Immature natural killer cell (primary cell): Measurements from ENCODE around the gene RPRD2. TPM values are rescaled to one million over a fixed set of nuclear protein-coding genes. Genes with fewer than 3 reads are reported as not detected.
"Not testable (repeated sequence)": the region's sequence is repeated elsewhere in the genome, so short reads cannot be mapped to it uniquely, and the experiment has no call there.

Source experiments
- DNase-seq, 3 donors: peaks; one replicate each; pipeline ENCODE4 v3.0.0; 2022; ENCODE audit warnings: mixed read lengths in 1 of 3
- H3K27ac Mint-ChIP-seq, 6 donors: one replicate each; pipeline ENCODE4 v1.8.0; 2020; ENCODE audit warnings: mixed read lengths in 6 of 6, mild to moderate bottlenecking in 5 of 6, inconsistent platforms in 4 of 6, moderate library complexity in 3 of 6
- H3K27me3 Mint-ChIP-seq, 3 donors: one replicate each; pipeline ENCODE4 v1.8.0; 2020 to 2021; ENCODE audit warnings: low read depth in 3 of 3, mild to moderate bottlenecking in 3 of 3, mixed read lengths in 3 of 3, moderate library complexity in 3 of 3, inconsistent platforms in 1 of 3
- H3K36me3 Mint-ChIP-seq, 3 donors: one replicate each; pipeline ENCODE4 v1.8.0; 2020; ENCODE audit warnings: mixed read lengths in 3 of 3, inconsistent platforms in 2 of 3, mild to moderate bottlenecking in 2 of 3
- H3K4me1 Mint-ChIP-seq, 2 donors: one replicate each; pipeline ENCODE4 v1.8.0; 2020; ENCODE audit warnings: inconsistent platforms in 2 of 2, mild to moderate bottlenecking in 2 of 2, mixed read lengths in 2 of 2, moderate library complexity in 1 of 2
- H3K4me3 Mint-ChIP-seq, 5 donors: one replicate each; pipeline ENCODE4 v1.8.0; 2020; ENCODE audit warnings: mild to moderate bottlenecking in 5 of 5, mixed read lengths in 5 of 5, inconsistent platforms in 3 of 5, moderate library complexity in 3 of 5
- H3K9me3 Mint-ChIP-seq, 6 donors: one replicate each; pipeline ENCODE4 v1.8.0; 2020; ENCODE audit warnings: mild to moderate bottlenecking in 6 of 6, mixed read lengths in 6 of 6, inconsistent platforms in 4 of 6, moderate library complexity in 3 of 6
- polyA plus RNA-seq, 3 donors: library from polyadenylated mRNA; unstranded; fragments of 300-500 nt; fragmentation: Illumina TruSeq; gene quantifications; one replicate each; pipeline ENCODE4 v1.2.3, GENCODE V29; 2021

RPRD2 gene
- 10 to 100 TPM in 2 of 3 donors, 1 to 10 TPM in 1; 9.1 to 31.0 (median 13.2) TPM for polyA plus RNA-seq

- Mint-ChIP-seq H3K9me3 (no peaks in the 10 kb centered on the region), H3K27me3 (peaks cover 9 to 23% (median 19%) of the 10 kb centered on the region in 3 donors), H3K36me3 (no peaks in the 10 kb centered on the region), H3K4me3 (peak within 1 kb of the TSS; percentile 95 to 99 (median 96)), H3K4me1 (peaks cover 39 to 49% of the 10 kb centered on the region in 2 donors), H3K27ac (peak within 1 kb of the TSS; percentile 94 to 99 (median 98))
- peak; percentile 99 for DNase-seq
Observed at GRCh38 chr1:150363426-150364230, at the start of gene RPRD2. Gene RPRD2 (plus strand): TSS chr1:150364147. CDS start chr1:150364715, 568 bp downstream.

GRCh38 chr1:150314691-150315090 is 49.3 kb upstream of the RPRD2 start:
- H3K4me1 Mint-ChIP-seq, DNase-seq, H3K9me3 Mint-ChIP-seq, H3K4me3 Mint-ChIP-seq, H3K27me3 Mint-ChIP-seq, H3K36me3 Mint-ChIP-seq, H3K27ac Mint-ChIP-seq: not testable (repeated sequence)

- no peak for DNase-seq
- Mint-ChIP-seq H3K4me3 (peak overlapping the region; percentile 95 to 99 (median 98)), H3K36me3 (peaks cover under 1 to 13% (median 10%) of the 10 kb centered on the region in 3 donors), H3K27me3 (peaks cover 5 to 13% (median 8%) of the 10 kb centered on the region in 3 donors), H3K4me1 (peaks cover 25 to 37% of the 10 kb centered on the region in 2 donors), H3K9me3 (no peaks in the 10 kb centered on the region), H3K27ac (peak overlapping the region; percentile 92 to 99 (median 98))
Observed at GRCh38 chr1:150320667-150320978, 43.3 kb upstream of the RPRD2 start.

GRCh38 chr1:150321826-150322166 is 42.2 kb upstream of the RPRD2 start:
- peaks cover 5 to 13% (median 8%) of the 10 kb centered on the region in 3 donors for H3K27me3 Mint-ChIP-seq
- no peaks in the 10 kb centered on the region for H3K9me3 Mint-ChIP-seq
- peak overlapping the region; percentile 95 to 99 (median 98) for H3K4me3 Mint-ChIP-seq
- DNase-seq = peak in 2 of 3 donors; percentile 6 to 29
- H3K36me3 Mint-ChIP-seq = peaks cover 12 to 25% (median 17%) of the 10 kb centered on the region in 3 donors
- peak overlapping the region; percentile 92 to 99 (median 98) for H3K27ac Mint-ChIP-seq
- H3K4me1 Mint-ChIP-seq = peaks cover 29 to 48% of the 10 kb centered on the region in 2 donors

- DNase-seq = peak in 1 of 3 donors; percentile 7
- peaks cover 29 to 48% of the 10 kb centered on the region in 2 donors for H3K4me1 Mint-ChIP-seq
- H3K36me3 Mint-ChIP-seq = peaks cover 13 to 25% (median 17%) of the 10 kb centered on the region in 3 donors
- no peaks in the 10 kb centered on the region for H3K9me3 Mint-ChIP-seq
- peak overlapping the region; percentile 92 to 99 (median 98) for H3K27ac Mint-ChIP-seq
- H3K27me3 Mint-ChIP-seq = peaks cover 5 to 13% (median 8%) of the 10 kb centered on the region in 3 donors
- peak overlapping the region; percentile 95 to 99 (median 98) for H3K4me3 Mint-ChIP-seq
Observed at GRCh38 chr1:150322310-150322709, 41.6 kb upstream of the RPRD2 start.

GRCh38 chr1:150332651-150333290 is 31.2 kb upstream of the RPRD2 start:
- Mint-ChIP-seq H3K27me3 (no peaks in the 10 kb centered on the region), H3K4me3 (no peak overlapping the region), H3K36me3 (peaks cover 22 to 46% (median 26%) of the 10 kb centered on the region in 3 donors), H3K9me3 (no peaks in the 10 kb centered on the region), H3K4me1 (peaks cover 0 to 5% of the 10 kb centered on the region in 2 donors), H3K27ac (peak overlapping the region in 1 of 6 donors; percentile 49)
- no peak for DNase-seq

GRCh38 chr1:150346316-150346715 is 17.6 kb upstream of the RPRD2 start:
- Mint-ChIP-seq H3K36me3 (peaks cover 27 to 53% (median 33%) of the 10 kb centered on the region in 3 donors), H3K4me1 (no peaks in the 10 kb centered on the region), H3K9me3 (no peaks in the 10 kb centered on the region), H3K27ac (peak overlapping the region in 1 of 6 donors; percentile 46), H3K27me3 (peaks cover 0 to 2% (median 0%) of the 10 kb centered on the region in 3 donors), H3K4me3 (no peak overlapping the region)
- DNase-seq = no peak

GRCh38 chr1:150352866-150353265 is 11.1 kb upstream of the RPRD2 start:
- H3K9me3 Mint-ChIP-seq = no peaks in the 10 kb centered on the region
- peaks cover 0 to 4% (median 0%) of the 10 kb centered on the region in 3 donors for H3K27me3 Mint-ChIP-seq
- no peaks in the 10 kb centered on the region for H3K4me1 Mint-ChIP-seq
- no peak for DNase-seq
- peaks cover 14 to 28% (median 24%) of the 10 kb centered on the region in 3 donors for H3K36me3 Mint-ChIP-seq
- H3K4me3 Mint-ChIP-seq = no peak overlapping the region
- no peak overlapping the region for H3K27ac Mint-ChIP-seq

GRCh38 chr1:150362721-150363425 is 1.1 kb upstream of the RPRD2 start:
- Mint-ChIP-seq H3K9me3 (no peaks in the 10 kb centered on the region), H3K27me3 (peaks cover 9 to 23% (median 19%) of the 10 kb centered on the region in 3 donors), H3K4me3 (peak overlapping the region; percentile 95 to 99 (median 96)), H3K4me1 (peaks cover 37 to 45% of the 10 kb centered on the region in 2 donors), H3K36me3 (no peaks in the 10 kb centered on the region), H3K27ac (peak overlapping the region; percentile 94 to 99 (median 98))
- DNase-seq = no peak

- Mint-ChIP-seq H3K4me1 (peaks cover 42 to 55% of the 10 kb centered on the region in 2 donors), H3K27ac (peak overlapping the region; percentile 94 to 99 (median 98)), H3K36me3 (no peaks in the 10 kb centered on the region), H3K27me3 (peaks cover 9 to 23% (median 19%) of the 10 kb centered on the region in 3 donors), H3K4me3 (peak overlapping the region; percentile 95 to 99 (median 96)), H3K9me3 (no peaks in the 10 kb centered on the region)
- peak; percentile 75 to 76 (median 75) for DNase-seq
Observed at GRCh38 chr1:150364231-150365003, 470 bp downstream of the RPRD2 start.

GRCh38 chr1:150365941-150366340 is 2.0 kb downstream of the RPRD2 start:
- Mint-ChIP-seq H3K4me1 (peaks cover 47 to 59% of the 10 kb centered on the region in 2 donors), H3K36me3 (peaks cover 0 to 2% (median 0%) of the 10 kb centered on the region in 3 donors), H3K4me3 (peak overlapping the region; percentile 95 to 99 (median 96)), H3K27ac (peak overlapping the region; percentile 94 to 99 (median 98)), H3K27me3 (peaks cover 9 to 23% (median 19%) of the 10 kb centered on the region in 3 donors), H3K9me3 (no peaks in the 10 kb centered on the region)
- DNase-seq = peak; percentile 4 to 13 (median 13)

GRCh38 chr1:150366416-150367296 is 2.7 kb downstream of the RPRD2 start:
- peaks cover 51 to 66% of the 10 kb centered on the region in 2 donors for H3K4me1 Mint-ChIP-seq
- peak overlapping the region; percentile 94 to 99 (median 98) for H3K27ac Mint-ChIP-seq
- H3K36me3 Mint-ChIP-seq = peaks cover 0 to 3% (median 0%) of the 10 kb centered on the region in 3 donors
- DNase-seq = no peak
- H3K27me3 Mint-ChIP-seq = peaks cover 9 to 23% (median 19%) of the 10 kb centered on the region in 3 donors
- H3K4me3 Mint-ChIP-seq = peak overlapping the region; percentile 95 to 99 (median 96)
- no peaks in the 10 kb centered on the region for H3K9me3 Mint-ChIP-seq
